GM12874 (cell line): ENCODE data around the gene RAB3A.

Source experiments
- CTCF ChIP-seq: IDR thresholded peaks from 2 replicates; pipeline ENCODE4 v1.5.1; 2011; ENCODE audit warnings: low read depth, mild to moderate bottlenecking, control low read depth, low read length, moderate library complexity; ENCODE audit not compliant: insufficient read depth

The RAB3A gene

GRCh38 chr19:18176367-18177310, 27.2 kb downstream of the RAB3A start:
- no peak for TF ChIP-seq CTCF

- TF ChIP-seq CTCF: no peak
These were observed 28.9 kb downstream of the RAB3A start for GRCh38 chr19:18174983-18175382.

GRCh38 chr19:18173572-18174288, 30.1 kb downstream of the RAB3A start, which contains the start of gene IFI30:
Gene IFI30, plus strand, starts transcription at chr19:18173813. Its CDS starts 29 bp downstream, at chr19:18173842.
- no peak for TF ChIP-seq CTCF

DNA sequence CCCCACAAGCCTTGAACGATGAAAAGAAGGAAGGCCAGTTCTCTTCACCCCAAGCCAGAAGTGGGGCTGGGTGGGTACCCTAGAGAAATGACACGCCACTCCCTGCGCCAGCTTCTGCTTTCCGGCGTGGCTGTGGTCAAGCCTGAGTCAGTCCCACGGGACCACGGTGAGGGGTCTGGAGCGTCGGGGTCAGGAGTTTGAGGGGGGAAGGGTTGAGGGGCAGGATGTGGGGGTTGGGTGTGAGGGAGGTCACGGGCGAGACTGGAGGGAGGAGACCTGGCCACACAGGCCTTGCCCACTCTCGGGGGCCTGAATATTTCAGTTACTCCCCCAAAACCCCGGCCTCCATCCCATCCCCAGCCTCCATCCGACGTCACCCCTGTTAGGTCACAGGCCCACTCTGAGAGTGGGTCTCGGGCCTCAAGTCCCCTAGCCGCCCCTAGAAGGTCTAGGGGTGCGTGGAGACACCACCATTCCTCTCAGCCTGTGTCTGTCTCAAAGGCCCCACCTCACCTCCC, 30.7 kb downstream of the RAB3A start:
- TF ChIP-seq CTCF: no peak

- TF ChIP-seq CTCF: no peak
These were observed 31.4 kb downstream of the RAB3A start for GRCh38 chr19:18172331-18173053.

GRCh38 chr19:18171605-18172327, 32.1 kb downstream of the RAB3A start:
- no peak for TF ChIP-seq CTCF
